Tibial nerve (tissue), 4 donors: Measurements from ENCODE around the gene ZBTB17.

Experiments
- EP300 ChIP-seq, 2 donors: sonication (generic); formaldehyde crosslinking; IDR thresholded peaks; one replicate each; pipeline ENCODE4 v1.6.1; 2017; ENCODE audit warnings: antibody characterized with exemption in 2 of 2, mild to moderate bottlenecking in 1 of 2
- POLR2A ChIP-seq, 2 donors: fragments of 450-650 bp; IDR thresholded peaks; one replicate each; pipeline ENCODE4 v1.6.1; 2017; ENCODE audit warnings: antibody characterized with exemption in 2 of 2, mild to moderate bottlenecking in 2 of 2, moderate library complexity in 2 of 2
- TF ChIP-seq, protein P1 (sequence below), 5 experiments: fragments of 200-600 bp in 3 of 5; fragments of 450-650 bp in 2 of 5; sonication (generic) in 3 of 5; IDR thresholded peaks; one replicate each; pipeline ENCODE4 v1.5.1; 2016 to 2019; ENCODE audit warnings: antibody characterized with exemption in 5 of 5, mild to moderate bottlenecking in 3 of 5, moderate library complexity in 2 of 5

DNA sequence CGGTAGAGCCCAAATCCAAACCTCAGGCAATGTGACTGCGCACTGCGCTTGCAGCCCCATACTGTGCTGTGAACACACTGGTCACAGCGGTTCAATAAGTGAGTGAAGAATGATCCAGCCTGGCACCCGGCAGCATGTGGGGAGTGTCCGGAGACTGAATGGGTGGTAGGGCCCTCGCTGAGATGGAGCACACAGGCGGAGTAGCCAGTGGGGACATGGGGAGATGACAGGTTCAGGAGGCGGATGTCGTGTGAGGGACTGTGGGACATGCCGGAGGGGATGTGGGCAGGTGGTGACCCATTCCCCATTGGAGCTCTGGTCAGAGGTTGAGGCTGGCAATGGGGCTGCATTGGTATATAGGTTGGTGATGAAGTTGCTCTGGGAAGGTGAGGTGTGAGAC, 33.8 kb upstream of the ZBTB17 start:
- TF ChIP-seq, protein P1, sequence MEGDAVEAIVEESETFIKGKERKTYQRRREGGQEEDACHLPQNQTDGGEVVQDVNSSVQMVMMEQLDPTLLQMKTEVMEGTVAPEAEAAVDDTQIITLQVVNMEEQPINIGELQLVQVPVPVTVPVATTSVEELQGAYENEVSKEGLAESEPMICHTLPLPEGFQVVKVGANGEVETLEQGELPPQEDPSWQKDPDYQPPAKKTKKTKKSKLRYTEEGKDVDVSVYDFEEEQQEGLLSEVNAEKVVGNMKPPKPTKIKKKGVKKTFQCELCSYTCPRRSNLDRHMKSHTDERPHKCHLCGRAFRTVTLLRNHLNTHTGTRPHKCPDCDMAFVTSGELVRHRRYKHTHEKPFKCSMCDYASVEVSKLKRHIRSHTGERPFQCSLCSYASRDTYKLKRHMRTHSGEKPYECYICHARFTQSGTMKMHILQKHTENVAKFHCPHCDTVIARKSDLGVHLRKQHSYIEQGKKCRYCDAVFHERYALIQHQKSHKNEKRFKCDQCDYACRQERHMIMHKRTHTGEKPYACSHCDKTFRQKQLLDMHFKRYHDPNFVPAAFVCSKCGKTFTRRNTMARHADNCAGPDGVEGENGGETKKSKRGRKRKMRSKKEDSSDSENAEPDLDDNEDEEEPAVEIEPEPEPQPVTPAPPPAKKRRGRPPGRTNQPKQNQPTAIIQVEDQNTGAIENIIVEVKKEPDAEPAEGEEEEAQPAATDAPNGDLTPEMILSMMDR (IDR thresholded peaks at IDR 0.05) = no peak
- TF ChIP-seq EP300 (IDR thresholded peaks at IDR 0.05) (no peak), POLR2A (IDR thresholded peaks at IDR 0.05) (no peak)
